Caco-2 (cell line): ENCODE data around the gene PCSK5. TPM values are rescaled to one million over a fixed set of nuclear protein-coding genes. Genes with fewer than 3 reads are reported as not detected.

Experiments used
- BruUV-seq: library from RNA; stranded (reverse); fragments of 400-500 nt; replicated peaks from 2 replicates; lab custom pipeline; 2021; lab: Mats Ljungman, UMichigan
- CTCF ChIA-PET: fragments of 300-600 bp; sonication (Branson Sonifier 250); formaldehyde crosslinking; loops from one replicate; lab custom pipeline; 2022; ENCODE audit warnings: antibody characterized with exemption; lab: Charles Lee
- POLR2A ChIA-PET: fragments of 300-600 bp; sonication (Branson Sonifier 250); formaldehyde crosslinking; loops from one replicate; lab custom pipeline; 2022; ENCODE audit warnings: antibody characterized with exemption; lab: Charles Lee
- DNase-seq, 2 experiments: peaks; one replicate each; pipeline versions ENCODE4 v3.0.0 to v3.0.0-alpha.2; 2020 to 2022
- H3K27me3 ChIP-seq: replicated peaks from 2 replicates; pipeline ENCODE4 v1.6.0; 2011; ENCODE audit warnings: low read length; ENCODE audit not compliant: control insufficient read depth, insufficient read depth
- H3K36me3 ChIP-seq: 2 replicates; pipeline ENCODE4 v1.5.1; 2011; ENCODE audit warnings: low read length; ENCODE audit not compliant: control insufficient read depth, insufficient read depth
- H3K4me1 ChIP-seq: fragments of 250-450 bp; sonication (Bioruptor Pico); 2 replicates; pipeline ENCODE4 v1.5.1; 2020; ENCODE audit warnings: mild to moderate bottlenecking
- H3K4me3 ChIP-seq: 2 replicates; pipeline ENCODE4 v1.5.1; 2011; ENCODE audit warnings: low read depth, mild to moderate bottlenecking, control low read depth, low read length
- H3K9me3 ChIP-seq: fragments of 250-450 bp; sonication (Bioruptor Pico); 2 replicates; pipeline ENCODE4 v1.5.1; 2020; ENCODE audit warnings: mild to moderate bottlenecking, moderate library complexity
- H3K27ac Mint-ChIP-seq: one replicate; pipeline ENCODE4 v1.8.0; 2022; ENCODE audit warnings: mixed read lengths; ENCODE audit not compliant: unreplicated experiment
- H3K27me3 Mint-ChIP-seq: one replicate; pipeline ENCODE4 v1.8.0; 2022; ENCODE audit warnings: mixed read lengths; ENCODE audit not compliant: insufficient read depth, unreplicated experiment
- H3K36me3 Mint-ChIP-seq: one replicate; pipeline ENCODE4 v1.8.0; 2022; ENCODE audit warnings: mild to moderate bottlenecking, mixed read lengths; ENCODE audit not compliant: insufficient read depth, unreplicated experiment
- H3K4me1 Mint-ChIP-seq: one replicate; pipeline ENCODE4 v1.8.0; 2022; ENCODE audit warnings: low read depth, mixed read lengths; ENCODE audit not compliant: unreplicated experiment
- H3K4me3 Mint-ChIP-seq: one replicate; pipeline ENCODE4 v1.8.0; 2022; ENCODE audit warnings: mild to moderate bottlenecking, moderate library complexity, mixed read lengths; ENCODE audit not compliant: unreplicated experiment
- H3K9me3 Mint-ChIP-seq: one replicate; pipeline ENCODE4 v1.8.0; 2022; ENCODE audit warnings: mixed read lengths; ENCODE audit not compliant: unreplicated experiment
- intact Hi-C: fragments of 100-400 bp; cut with micrococcal nuclease; formaldehyde crosslinking; loops from one replicate; pipeline ENCODE4 v1.10.0; 2022; ENCODE audit not compliant: unreplicated experiment
- total RNA-seq: library from RNA; stranded (reverse); gene quantifications from 2 replicates; pipeline ENCODE4 v1.2.3, GENCODE V29; 2022
- TF ChIP-seq, protein P1 (sequence below), 2 experiments: fragments of 200-600 bp in 1 of 2; IDR thresholded peaks; 1 replicate in 1 of 2; 2 replicates in 1 of 2; pipeline versions ENCODE4 v1.5.1 to v1.8.0; 2011 to 2022; ENCODE audit warnings: antibody characterized with exemption in 1 of 2, control low read depth in 1 of 2, inconsistent platforms in 1 of 2, low read depth in 1 of 2, low read length in 1 of 2, mild to moderate bottlenecking in 1 of 2, moderate library complexity in 1 of 2; ENCODE audit not compliant: insufficient read depth in 1 of 2, severe bottlenecking in 1 of 2, unreplicated experiment in 1 of 2

Gene PCSK5
- total RNA-seq, 1 experiment from 2014 or later, result 10.9 TPM

- Mint-ChIP-seq H3K36me3 (no peaks in the 10 kb centered on the region), H3K27me3 (no peaks in the 10 kb centered on the region), H3K27ac (no peak overlapping the region), H3K4me1 (no peaks in the 10 kb centered on the region), H3K9me3 (no peaks in the 10 kb centered on the region), H3K4me3 (no peak overlapping the region)
- no peaks in the 10 kb centered on the region for H3K9me3 ChIP-seq
- CTCF ChIA-PET, result no interaction called here
- BruUV-seq, result no TSS peak
- H3K4me1 ChIP-seq, result no peaks in the 10 kb centered on the region
- POLR2A ChIA-PET, result no interaction called here
- intact Hi-C loops, result no loop called here
- no peaks in the 10 kb centered on the region for H3K27me3 ChIP-seq
- DNase-seq, result no peak
- no peaks in the 10 kb centered on the region for H3K36me3 ChIP-seq
- TF ChIP-seq, protein P1, sequence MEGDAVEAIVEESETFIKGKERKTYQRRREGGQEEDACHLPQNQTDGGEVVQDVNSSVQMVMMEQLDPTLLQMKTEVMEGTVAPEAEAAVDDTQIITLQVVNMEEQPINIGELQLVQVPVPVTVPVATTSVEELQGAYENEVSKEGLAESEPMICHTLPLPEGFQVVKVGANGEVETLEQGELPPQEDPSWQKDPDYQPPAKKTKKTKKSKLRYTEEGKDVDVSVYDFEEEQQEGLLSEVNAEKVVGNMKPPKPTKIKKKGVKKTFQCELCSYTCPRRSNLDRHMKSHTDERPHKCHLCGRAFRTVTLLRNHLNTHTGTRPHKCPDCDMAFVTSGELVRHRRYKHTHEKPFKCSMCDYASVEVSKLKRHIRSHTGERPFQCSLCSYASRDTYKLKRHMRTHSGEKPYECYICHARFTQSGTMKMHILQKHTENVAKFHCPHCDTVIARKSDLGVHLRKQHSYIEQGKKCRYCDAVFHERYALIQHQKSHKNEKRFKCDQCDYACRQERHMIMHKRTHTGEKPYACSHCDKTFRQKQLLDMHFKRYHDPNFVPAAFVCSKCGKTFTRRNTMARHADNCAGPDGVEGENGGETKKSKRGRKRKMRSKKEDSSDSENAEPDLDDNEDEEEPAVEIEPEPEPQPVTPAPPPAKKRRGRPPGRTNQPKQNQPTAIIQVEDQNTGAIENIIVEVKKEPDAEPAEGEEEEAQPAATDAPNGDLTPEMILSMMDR (IDR thresholded peaks at IDR 0.05; ENCODE audit: insufficient read depth in 1 of 2, low read depth in 1 of 2, low read length in 1 of 2, severe bottlenecking in 1 of 2, unreplicated experiment in 1 of 2), result no peak
- no peak overlapping the region for H3K4me3 ChIP-seq
Measured at GRCh38 chr9:76007935-76008334, 117.5 kb downstream of the PCSK5 start.

GRCh38 chr9:76013809-76014208 is 123.3 kb downstream of the PCSK5 start:
- BruUV-seq, result no TSS peak
- Mint-ChIP-seq H3K9me3 (no peaks in the 10 kb centered on the region), H3K4me1 (peaks cover 10% of the 10 kb centered on the region), H3K4me3 (no peak overlapping the region), H3K27me3 (no peaks in the 10 kb centered on the region), H3K36me3 (no peaks in the 10 kb centered on the region), H3K27ac (no peak overlapping the region)
- POLR2A ChIA-PET, result no interaction called here
- no peak overlapping the region for H3K4me3 ChIP-seq
- CTCF ChIA-PET, result no interaction called here
- H3K36me3 ChIP-seq, result no peaks in the 10 kb centered on the region; the same call in 1 of the 2 replicates
- no peaks in the 10 kb centered on the region for H3K4me1 ChIP-seq
- H3K9me3 ChIP-seq, result no peaks in the 10 kb centered on the region
- no peaks in the 10 kb centered on the region for H3K27me3 ChIP-seq
- intact Hi-C loops, result no loop called here
- no peak for DNase-seq
- TF ChIP-seq, protein P1 (IDR thresholded peaks at IDR 0.05; ENCODE audit: insufficient read depth in 1 of 2, low read depth in 1 of 2, low read length in 1 of 2, severe bottlenecking in 1 of 2, unreplicated experiment in 1 of 2), result no peak

GRCh38 chr9:76018235-76018634 is 127.8 kb downstream of the PCSK5 start:
- Mint-ChIP-seq H3K27me3 (no peaks in the 10 kb centered on the region), H3K36me3 (no peaks in the 10 kb centered on the region), H3K27ac (no peak overlapping the region), H3K9me3 (no peaks in the 10 kb centered on the region), H3K4me1 (peaks cover 10% of the 10 kb centered on the region), H3K4me3 (no peak overlapping the region)
- ChIA-PET POLR2A (no interaction called here), CTCF (no interaction called here)
- no TSS peak for BruUV-seq
- Histone ChIP-seq H3K9me3 (no peaks in the 10 kb centered on the region), H3K4me3 (no peak overlapping the region), H3K4me1 (no peaks in the 10 kb centered on the region), H3K36me3 (no peaks in the 10 kb centered on the region; the same call in 1 of the 2 replicates), H3K27me3 (no peaks in the 10 kb centered on the region)
- intact Hi-C loops, result no loop called here
- DNase-seq, result no peak
- TF ChIP-seq, protein P1 (IDR thresholded peaks at IDR 0.05; ENCODE audit: insufficient read depth in 1 of 2, low read depth in 1 of 2, low read length in 1 of 2, severe bottlenecking in 1 of 2, unreplicated experiment in 1 of 2), result no peak
